GM06990 (cell line): Measurements from ENCODE around the gene MTUS2.
"Not testable (repeated sequence)": the region's sequence is repeated elsewhere in the genome, so short reads cannot be mapped to it uniquely, and the experiment has no call there.

ENCODE experiments used
- DNase-seq: peaks from one replicate; pipeline ENCODE4 v3.0.0-alpha.2; 2011; ENCODE audit not compliant: insufficient read length; ENCODE audit errors: extremely low read depth
- H3K27me3 ChIP-seq: replicated peaks from 2 replicates; pipeline ENCODE4 v1.6.0; 2011; ENCODE audit warnings: low read length; ENCODE audit not compliant: control insufficient read depth, insufficient read depth
- H3K36me3 ChIP-seq: 2 replicates; pipeline ENCODE4 v1.5.1; 2011; ENCODE audit warnings: low read length; ENCODE audit not compliant: control insufficient read depth, insufficient read depth
- H3K4me3 ChIP-seq: replicated peaks from 2 replicates; pipeline ENCODE4 v1.5.1; 2011; ENCODE audit warnings: low read depth, mild to moderate bottlenecking, control low read depth, low read length
- TF ChIP-seq, protein P1 (sequence below): IDR thresholded peaks from 2 replicates; pipeline ENCODE4 v1.5.1; 2011; ENCODE audit warnings: low read length, control low read depth, mild to moderate bottlenecking, inconsistent platforms; ENCODE audit not compliant: insufficient read depth, poor library complexity, severe bottlenecking

MTUS2 gene

GRCh38 chr13:28981530-28981929, 161.4 kb downstream of the MTUS2 start:
- no peaks in the 10 kb centered on the region for H3K36me3 ChIP-seq
- 0 out of 2 replicates have a peak, but pooled peaks cover 1% of the 10 kb centered on the region for H3K27me3 ChIP-seq
- TF ChIP-seq, protein P1, sequence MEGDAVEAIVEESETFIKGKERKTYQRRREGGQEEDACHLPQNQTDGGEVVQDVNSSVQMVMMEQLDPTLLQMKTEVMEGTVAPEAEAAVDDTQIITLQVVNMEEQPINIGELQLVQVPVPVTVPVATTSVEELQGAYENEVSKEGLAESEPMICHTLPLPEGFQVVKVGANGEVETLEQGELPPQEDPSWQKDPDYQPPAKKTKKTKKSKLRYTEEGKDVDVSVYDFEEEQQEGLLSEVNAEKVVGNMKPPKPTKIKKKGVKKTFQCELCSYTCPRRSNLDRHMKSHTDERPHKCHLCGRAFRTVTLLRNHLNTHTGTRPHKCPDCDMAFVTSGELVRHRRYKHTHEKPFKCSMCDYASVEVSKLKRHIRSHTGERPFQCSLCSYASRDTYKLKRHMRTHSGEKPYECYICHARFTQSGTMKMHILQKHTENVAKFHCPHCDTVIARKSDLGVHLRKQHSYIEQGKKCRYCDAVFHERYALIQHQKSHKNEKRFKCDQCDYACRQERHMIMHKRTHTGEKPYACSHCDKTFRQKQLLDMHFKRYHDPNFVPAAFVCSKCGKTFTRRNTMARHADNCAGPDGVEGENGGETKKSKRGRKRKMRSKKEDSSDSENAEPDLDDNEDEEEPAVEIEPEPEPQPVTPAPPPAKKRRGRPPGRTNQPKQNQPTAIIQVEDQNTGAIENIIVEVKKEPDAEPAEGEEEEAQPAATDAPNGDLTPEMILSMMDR = no peak
- DNase-seq = no peak
- H3K4me3 ChIP-seq = no peak overlapping the region

DNA sequence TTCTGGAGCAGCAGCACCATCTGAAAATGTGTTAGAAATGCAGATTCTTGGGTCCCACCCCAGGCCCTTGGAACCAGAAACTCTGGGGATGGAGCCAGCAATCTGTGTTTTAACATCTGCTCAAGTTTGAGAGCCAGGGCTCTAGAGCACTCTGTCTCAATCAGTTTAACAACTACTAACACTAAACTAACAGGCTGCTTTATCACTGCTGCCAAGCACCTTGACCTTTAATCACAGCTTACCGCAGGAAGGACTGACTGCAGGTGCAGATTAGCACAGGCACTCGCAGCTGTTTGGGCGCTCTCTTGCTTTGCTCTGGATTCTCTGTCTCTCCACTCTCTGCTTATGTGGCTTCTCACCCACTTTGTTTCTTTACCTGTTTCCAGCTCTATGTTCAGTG, 163.5 kb downstream of the MTUS2 start:
- Histone ChIP-seq H3K27me3 (0 out of 2 replicates have a peak, but pooled peaks cover 1% of the 10 kb centered on the region), H3K4me3 (no peak overlapping the region), H3K36me3 (no peaks in the 10 kb centered on the region)
- TF ChIP-seq, protein P1 = no peak
- DNase-seq = no peak

- Histone ChIP-seq H3K27me3 (no peaks in the 10 kb centered on the region), H3K36me3 (no peaks in the 10 kb centered on the region), H3K4me3 (no peak overlapping the region)
- DNase-seq = no peak
- TF ChIP-seq, protein P1 = no peak
Measured at GRCh38 chr13:28984326-28984725, 164.2 kb downstream of the MTUS2 start.

- TF ChIP-seq, protein P1 = no peak
- no peak for DNase-seq
- Histone ChIP-seq H3K4me3 (no peak overlapping the region), H3K27me3 (no peaks in the 10 kb centered on the region), H3K36me3 (no peaks in the 10 kb centered on the region)
Measured at GRCh38 chr13:28984825-28985224, 164.7 kb downstream of the MTUS2 start.

- not testable (repeated sequence) for H3K27me3 ChIP-seq, DNase-seq, H3K36me3 ChIP-seq, H3K4me3 ChIP-seq
Measured at GRCh38 chr13:28990378-28990777, 170.2 kb downstream of the MTUS2 start.

DNA sequence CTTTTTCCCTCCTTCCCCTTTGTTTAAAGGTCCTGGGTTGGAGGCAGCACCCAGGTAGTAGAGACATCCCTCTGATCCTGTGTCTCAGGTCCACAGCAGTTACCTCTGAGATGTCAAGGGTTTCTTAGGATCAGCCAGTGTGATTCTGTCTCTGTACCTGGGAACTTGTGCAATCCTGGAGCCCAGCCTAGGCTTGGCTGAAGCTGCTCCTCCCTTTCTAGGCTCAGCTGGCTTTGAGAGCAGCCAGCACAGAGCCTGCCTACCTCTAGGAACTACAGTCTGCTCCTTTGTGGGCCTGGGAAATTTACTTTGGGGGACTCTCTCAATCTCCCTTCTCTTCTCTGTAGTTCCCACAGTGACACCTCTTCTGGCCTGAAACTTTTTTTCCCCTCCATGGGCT, 171.6 kb downstream of the MTUS2 start:
- TF ChIP-seq, protein P1 = no peak
- Histone ChIP-seq H3K27me3 (no peaks in the 10 kb centered on the region), H3K4me3 (no peak overlapping the region), H3K36me3 (no peaks in the 10 kb centered on the region)
- no peak for DNase-seq
